Measurements from ENCODE around the gene COPS4. TPM values are rescaled to one million over a fixed set of nuclear protein-coding genes. Genes with fewer than 3 reads are reported as not detected.

The COPS4 gene
- total RNA-seq, 2 donors from 2014 or later = 55.2 to 58.1 TPM

DNA sequence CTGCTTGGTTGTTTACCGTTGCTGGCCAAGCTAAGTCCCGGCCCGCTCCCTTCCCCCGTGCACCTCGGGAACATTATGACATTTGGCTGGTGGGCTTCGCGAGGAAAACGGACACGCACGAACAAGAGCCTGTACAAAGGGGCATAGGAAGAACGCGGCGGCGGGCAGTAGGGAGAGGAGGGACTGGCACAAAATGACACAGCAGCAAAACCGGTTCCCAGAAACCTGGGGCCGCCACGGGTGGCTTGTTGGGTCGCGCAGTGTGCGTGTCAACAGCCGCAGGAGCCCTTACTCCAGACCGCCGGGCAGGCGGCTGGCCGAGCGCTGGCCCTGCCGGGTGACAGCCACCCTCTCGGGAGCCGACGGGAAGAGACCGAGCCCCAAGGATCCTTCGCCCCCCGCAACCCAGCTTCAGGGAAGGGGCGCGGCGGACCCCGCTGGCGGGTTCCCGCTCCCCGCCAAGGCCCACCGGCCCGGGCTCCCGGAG lies 22.7 kb upstream of the COPS4 start:
- peak; percentile 60 for DNase-seq (ENCODE audit: low spot score)
- peak overlapping the region; percentile 55 to 90 for H3K4me3 ChIP-seq
- peaks cover 0 to 29% of the 10 kb centered on the region in 2 donors for H3K4me1 ChIP-seq
- H3K27ac ChIP-seq = peak overlapping the region; percentile 93
- no peaks in the 10 kb centered on the region for H3K27me3 ChIP-seq
- TF ChIP-seq, protein P1, sequence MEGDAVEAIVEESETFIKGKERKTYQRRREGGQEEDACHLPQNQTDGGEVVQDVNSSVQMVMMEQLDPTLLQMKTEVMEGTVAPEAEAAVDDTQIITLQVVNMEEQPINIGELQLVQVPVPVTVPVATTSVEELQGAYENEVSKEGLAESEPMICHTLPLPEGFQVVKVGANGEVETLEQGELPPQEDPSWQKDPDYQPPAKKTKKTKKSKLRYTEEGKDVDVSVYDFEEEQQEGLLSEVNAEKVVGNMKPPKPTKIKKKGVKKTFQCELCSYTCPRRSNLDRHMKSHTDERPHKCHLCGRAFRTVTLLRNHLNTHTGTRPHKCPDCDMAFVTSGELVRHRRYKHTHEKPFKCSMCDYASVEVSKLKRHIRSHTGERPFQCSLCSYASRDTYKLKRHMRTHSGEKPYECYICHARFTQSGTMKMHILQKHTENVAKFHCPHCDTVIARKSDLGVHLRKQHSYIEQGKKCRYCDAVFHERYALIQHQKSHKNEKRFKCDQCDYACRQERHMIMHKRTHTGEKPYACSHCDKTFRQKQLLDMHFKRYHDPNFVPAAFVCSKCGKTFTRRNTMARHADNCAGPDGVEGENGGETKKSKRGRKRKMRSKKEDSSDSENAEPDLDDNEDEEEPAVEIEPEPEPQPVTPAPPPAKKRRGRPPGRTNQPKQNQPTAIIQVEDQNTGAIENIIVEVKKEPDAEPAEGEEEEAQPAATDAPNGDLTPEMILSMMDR (IDR thresholded peaks at IDR 0.05) = no peak
- no peaks in the 10 kb centered on the region for H3K9me3 ChIP-seq
- no peaks in the 10 kb centered on the region for H3K36me3 ChIP-seq

DNA sequence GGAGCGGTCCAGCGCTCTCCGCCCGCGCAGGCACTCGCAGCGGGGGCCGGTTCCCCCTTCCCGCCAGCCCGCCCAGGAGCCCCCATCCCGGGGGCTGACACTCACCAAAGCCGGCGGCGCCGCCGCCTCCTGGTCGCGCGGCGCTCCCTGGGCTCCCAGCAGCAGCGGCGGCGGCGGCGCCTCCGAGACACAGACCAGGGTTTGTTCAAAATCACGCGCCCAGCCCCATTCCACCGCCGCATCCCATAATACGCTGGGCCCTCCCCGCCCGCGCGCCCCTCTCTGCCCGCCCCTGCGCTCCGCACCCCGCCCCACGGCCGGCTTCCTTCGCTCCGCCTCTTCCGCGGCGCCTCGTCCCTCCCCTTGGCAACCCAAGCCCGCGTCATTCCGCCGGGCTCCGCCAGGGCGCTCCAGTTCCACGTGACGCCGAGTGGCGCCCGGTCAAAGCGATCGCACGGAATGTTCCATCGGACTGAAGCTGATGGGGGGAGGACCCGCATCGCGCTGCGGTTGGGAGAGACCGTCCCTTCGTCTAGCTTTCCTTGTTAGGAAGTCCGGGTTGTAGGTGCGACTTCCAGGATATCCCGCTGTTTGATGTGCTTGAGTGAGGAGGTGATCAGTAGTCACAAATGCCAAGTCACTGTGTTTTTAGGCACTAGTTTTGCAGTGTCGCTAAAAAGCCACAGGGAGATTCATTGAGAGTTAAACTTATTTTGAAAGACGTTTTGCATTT lies 22.1 kb upstream of the COPS4 start:
- Histone ChIP-seq H3K27ac (peak overlapping the region; percentile 93), H3K4me1 (peaks cover 0 to 29% of the 10 kb centered on the region in 2 donors), H3K27me3 (no peaks in the 10 kb centered on the region), H3K9me3 (no peaks in the 10 kb centered on the region), H3K36me3 (no peaks in the 10 kb centered on the region), H3K4me3 (peak overlapping the region; percentile 55 to 90)
- TF ChIP-seq, protein P1 (IDR thresholded peaks at IDR 0.05) = peak; percentile 17 to 50
- DNase-seq (ENCODE audit: low spot score) = peak; percentile 97

DNA sequence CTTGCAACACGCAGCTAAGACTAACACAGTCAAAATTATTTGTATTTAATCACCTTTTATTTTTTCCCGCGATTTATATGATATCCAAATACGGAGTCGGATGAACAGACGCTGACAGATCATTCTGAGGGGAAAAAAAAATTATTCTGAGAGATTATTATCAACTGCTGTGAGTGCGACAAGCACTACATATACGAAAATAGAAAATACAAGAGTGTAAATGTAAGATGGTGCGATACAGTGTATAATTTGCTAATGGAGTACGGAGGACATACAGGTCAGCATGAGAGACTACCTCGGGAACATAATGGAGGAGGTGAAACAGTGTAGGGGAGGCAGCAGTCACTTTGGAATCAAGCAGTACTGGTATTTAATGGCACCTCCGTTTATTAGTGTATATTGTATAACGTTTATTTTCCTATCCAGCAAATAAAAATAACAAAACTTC lies 21.5 kb upstream of the COPS4 start:
- Histone ChIP-seq H3K4me1 (peaks cover 0 to 29% of the 10 kb centered on the region in 2 donors), H3K36me3 (no peaks in the 10 kb centered on the region), H3K27ac (peak overlapping the region; percentile 93), H3K4me3 (peak overlapping the region; percentile 48 to 90), H3K27me3 (no peaks in the 10 kb centered on the region), H3K9me3 (no peaks in the 10 kb centered on the region)
- DNase-seq (ENCODE audit: low spot score) = no peak
- TF ChIP-seq, protein P1 (IDR thresholded peaks at IDR 0.05) = no peak

DNA sequence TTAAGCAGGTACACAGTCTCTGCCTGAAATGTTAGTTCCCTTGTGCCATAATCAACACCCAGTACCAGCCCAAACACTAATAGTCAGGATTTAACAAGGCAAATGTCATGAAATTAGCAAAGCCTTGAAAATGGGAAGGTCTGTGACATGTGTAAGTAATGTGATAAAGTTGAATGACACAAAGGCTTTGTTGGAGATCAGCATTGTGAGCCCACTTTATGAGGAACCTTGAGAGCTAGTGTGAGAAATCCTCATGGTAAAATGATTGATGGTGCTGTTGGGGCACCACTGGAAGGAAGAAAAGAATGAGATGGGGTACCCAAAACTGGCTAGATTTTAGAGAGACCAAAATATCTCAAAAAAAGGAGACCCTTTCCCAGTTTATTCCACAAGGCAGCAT lies 21.1 kb upstream of the COPS4 start:
- DNase-seq (ENCODE audit: low spot score) = no peak
- peak overlapping the region; percentile 93 for H3K27ac ChIP-seq
- no peaks in the 10 kb centered on the region for H3K36me3 ChIP-seq
- H3K4me3 ChIP-seq = peak overlapping the region in 1 of 2 donors; percentile 90
- no peaks in the 10 kb centered on the region for H3K9me3 ChIP-seq
- H3K27me3 ChIP-seq = no peaks in the 10 kb centered on the region
- TF ChIP-seq, protein P1 (IDR thresholded peaks at IDR 0.05) = no peak
- H3K4me1 ChIP-seq = peaks cover 0 to 27% of the 10 kb centered on the region in 2 donors

DNA sequence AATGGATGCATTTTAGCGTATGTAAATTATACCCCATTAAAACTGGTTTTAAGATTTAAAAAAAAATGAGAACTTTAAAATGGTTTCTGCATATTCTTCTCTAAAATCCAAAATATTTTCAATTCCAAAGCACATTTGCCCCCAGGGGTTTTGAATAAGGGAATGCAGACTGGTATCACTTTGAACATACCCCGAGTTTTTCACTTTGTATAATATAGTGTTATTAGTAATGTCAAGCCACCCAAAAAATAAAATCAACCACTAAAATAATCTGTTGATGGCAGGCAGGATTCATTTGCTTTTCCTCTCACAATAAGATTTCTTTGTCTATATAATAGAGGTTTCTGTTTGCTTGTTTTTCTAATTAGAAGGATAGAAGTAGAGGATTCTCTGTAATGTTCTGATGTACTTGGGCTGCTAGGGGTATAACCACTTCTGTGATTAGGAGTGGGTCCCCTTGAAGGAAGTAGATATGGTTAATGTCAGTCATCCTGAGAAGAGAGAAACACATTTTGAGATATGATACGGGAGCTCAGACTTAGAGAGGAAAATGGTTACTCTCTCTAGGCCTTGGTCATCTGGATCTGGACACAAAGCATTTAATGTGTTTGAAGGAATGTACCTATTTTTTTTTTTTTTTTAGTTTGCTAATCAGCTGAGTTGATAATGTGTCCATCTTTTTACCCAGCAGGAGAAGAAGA lies 15.0 kb upstream of the COPS4 start:
- Histone ChIP-seq H3K27ac (no peak overlapping the region), H3K4me3 (no peak overlapping the region), H3K4me1 (no peaks in the 10 kb centered on the region), H3K27me3 (no peaks in the 10 kb centered on the region), H3K36me3 (no peaks in the 10 kb centered on the region), H3K9me3 (peaks cover 0 to 7% of the 10 kb centered on the region in 2 donors)
- DNase-seq (ENCODE audit: low spot score) = no peak
- TF ChIP-seq, protein P1 (IDR thresholded peaks at IDR 0.05) = no peak
